ENCODE measurements around the gene EBLN1.

GRCh38 chr10:22251751-22252223, 34.0 kb upstream of the EBLN1 start:
- TF ChIP-seq CTCF (IDR thresholded peaks at IDR 0.05; ENCODE audit: insufficient read depth, low read length, poor library complexity, severe bottlenecking) (no peak), EZH2phosphoT487 (conservative IDR thresholded peaks at IDR 0.05; ENCODE audit: low read length) (no peak)

Data from SU-DHL-6 (cell line).